ENCODE data around the gene MYOZ3.

The MYOZ3 gene

GRCh38 chr5:150633429-150633828, 27.6 kb upstream of the MYOZ3 start:
- no peak for TF ChIP-seq ZFX (IDR thresholded peaks at IDR 0.05)
- no peak for TF ChIP-seq CTCF (conservative IDR thresholded peaks at IDR 0.05)
- H3K27ac ChIP-seq, result no peak overlapping the region

- H3K27ac ChIP-seq, result no peak overlapping the region
- TF ChIP-seq ZFX (IDR thresholded peaks at IDR 0.05) (no peak), CTCF (conservative IDR thresholded peaks at IDR 0.05) (no peak)
Observed at GRCh38 chr5:150636391-150637244, 24.4 kb upstream of the MYOZ3 start.

- no peak overlapping the region for H3K27ac ChIP-seq
- no peak for TF ChIP-seq CTCF (conservative IDR thresholded peaks at IDR 0.05)
- TF ChIP-seq ZFX (IDR thresholded peaks at IDR 0.05), result no peak
Observed at GRCh38 chr5:150637245-150638052, 23.6 kb upstream of the MYOZ3 start.

- no peak for TF ChIP-seq ZFX (IDR thresholded peaks at IDR 0.05)
- TF ChIP-seq CTCF (conservative IDR thresholded peaks at IDR 0.05), result no peak
- H3K27ac ChIP-seq, result no peak overlapping the region
Observed at GRCh38 chr5:150638053-150638444, 23.0 kb upstream of the MYOZ3 start.

- TF ChIP-seq CTCF (conservative IDR thresholded peaks at IDR 0.05) (no peak), ZFX (IDR thresholded peaks at IDR 0.05) (no peak)
- H3K27ac ChIP-seq, result no peak overlapping the region
Observed at GRCh38 chr5:150638488-150639376, 22.3 kb upstream of the MYOZ3 start.

- TF ChIP-seq CTCF (conservative IDR thresholded peaks at IDR 0.05) (no peak), ZFX (IDR thresholded peaks at IDR 0.05) (no peak)
- no peak overlapping the region for H3K27ac ChIP-seq
Observed at GRCh38 chr5:150639377-150639692, 21.7 kb upstream of the MYOZ3 start.
